SK-N-SH treated with all-trans-retinoic acid at 6 μM for 48 hours (cell line): Measurements from ENCODE around the gene GRIK3.
"Not testable (repeated sequence)": the region's sequence is repeated elsewhere in the genome, so short reads cannot be mapped to it uniquely, and the experiment has no call there.

ENCODE experiments used
- ATAC-seq: fragments of 200-7000 bp; cut with Tn5 transposase; 3 replicates; pipeline ENCODE4 v1.9.1; 2020; ENCODE audit warnings: mild to moderate bottlenecking, moderate library complexity
- ARNTL ChIP-seq: fragments of 450-650 bp; formaldehyde crosslinking; IDR thresholded peaks from 2 replicates; pipeline ENCODE4 v1.5.0; 2020; ENCODE audit warnings: low read depth, mild to moderate bottlenecking, moderate library complexity, borderline replicate concordance
- CSDC2 ChIP-seq: fragments of 250-450 bp; sonication (Bioruptor Pico); IDR thresholded peaks from 2 replicates; pipeline ENCODE4 v1.5.0; 2020; ENCODE audit warnings: mild to moderate bottlenecking, moderate library complexity
- PPARA ChIP-seq: fragments of 250-450 bp; sonication (Bioruptor Pico); IDR thresholded peaks from 2 replicates; pipeline ENCODE4 v1.5.0; 2020; ENCODE audit warnings: mild to moderate bottlenecking, borderline replicate concordance
- RARB ChIP-seq: fragments of 250-450 bp; sonication (Bioruptor Pico); IDR thresholded peaks from 2 replicates; pipeline ENCODE4 v1.8.0; 2021; ENCODE audit warnings: mild to moderate bottlenecking, moderate library complexity
- TCF4 ChIP-seq: fragments of 250-450 bp; sonication (Bioruptor Pico); IDR thresholded peaks from 2 replicates; pipeline ENCODE4 v1.8.0; 2021; ENCODE audit warnings: mild to moderate bottlenecking, moderate library complexity, borderline replicate concordance
- TOX ChIP-seq: fragments of 250-450 bp; sonication (Bioruptor Pico); IDR thresholded peaks from 2 replicates; pipeline ENCODE4 v1.8.0; 2021; ENCODE audit warnings: mild to moderate bottlenecking, moderate library complexity, borderline replicate concordance
- ZC3H10 ChIP-seq: fragments of 250-450 bp; sonication (Bioruptor Pico); IDR thresholded peaks from 2 replicates; pipeline ENCODE4 v1.5.1; 2021; ENCODE audit warnings: mild to moderate bottlenecking, moderate library complexity
- ZFP3 ChIP-seq: fragments of 250-450 bp; sonication (Bioruptor Pico); IDR thresholded peaks from 2 replicates; pipeline ENCODE4 v1.5.0; 2020; ENCODE audit warnings: mild to moderate bottlenecking, moderate library complexity
- ZNF565 ChIP-seq: fragments of 450-650 bp; formaldehyde crosslinking; conservative IDR thresholded peaks from 2 replicates; pipeline ENCODE4 v1.5.0; 2020; ENCODE audit warnings: low read depth, mild to moderate bottlenecking, moderate library complexity
- ZNF8 ChIP-seq: fragments of 450-650 bp; formaldehyde crosslinking; IDR thresholded peaks from 2 replicates; pipeline ENCODE4 v1.5.0; 2020; ENCODE audit warnings: mild to moderate bottlenecking, moderate library complexity
- TF ChIP-seq, protein P1 (sequence below): fragments of 250-450 bp; sonication (Bioruptor Pico); IDR thresholded peaks from 2 replicates; pipeline ENCODE4 v1.5.1; 2020; ENCODE audit warnings: low read depth, mild to moderate bottlenecking, moderate library complexity
- TF ChIP-seq, protein P2 (sequence below): fragments of 250-450 bp; sonication (Bioruptor Pico); IDR thresholded peaks from 2 replicates; pipeline ENCODE4 v1.8.0; 2020; ENCODE audit warnings: mild to moderate bottlenecking, moderate library complexity, borderline replicate concordance
- TF ChIP-seq, protein P3 (sequence below): fragments of 250-450 bp; sonication (Bioruptor Pico); IDR thresholded peaks from 2 replicates; pipeline ENCODE4 v1.5.0; 2020; ENCODE audit warnings: mild to moderate bottlenecking, moderate library complexity
- TF ChIP-seq, protein P4 (sequence below): fragments of 250-450 bp; sonication (Bioruptor Pico); IDR thresholded peaks from 2 replicates; pipeline ENCODE4 v1.8.0; 2021; ENCODE audit warnings: low read depth, mild to moderate bottlenecking, moderate library complexity, borderline replicate concordance

Gene GRIK3

DNA sequence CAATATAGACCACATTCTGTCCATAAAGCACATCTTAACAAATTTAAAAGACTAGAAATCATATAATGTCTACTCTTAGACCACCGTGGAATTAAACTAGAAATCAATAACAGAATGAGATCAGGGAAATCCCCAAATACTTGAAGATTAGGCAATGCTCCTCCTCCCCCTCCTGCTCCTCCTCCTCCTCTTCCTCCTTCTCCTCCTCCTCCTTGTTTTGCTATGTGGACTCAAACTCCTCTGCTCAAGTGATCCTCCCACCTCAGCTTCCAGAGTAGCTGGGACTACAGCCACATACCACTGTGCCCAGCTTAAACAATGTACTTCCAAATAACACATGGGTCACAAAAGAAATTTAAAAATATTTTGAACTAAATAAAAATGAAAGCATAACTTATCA is 134.2 kb downstream of the GRIK3 start:
- ATAC-seq: no peak
- TF ChIP-seq ZFP3 (CRISPR knock-in tag) (no peak), PPARA (CRISPR knock-in tag) (no peak), ZNF565 (no peak), ZC3H10 (no peak), TCF4 (CRISPR knock-in tag) (no peak), CSDC2 (CRISPR knock-in tag) (no peak), ARNTL (CRISPR knock-in tag) (no peak)
- TF ChIP-seq, protein P1, sequence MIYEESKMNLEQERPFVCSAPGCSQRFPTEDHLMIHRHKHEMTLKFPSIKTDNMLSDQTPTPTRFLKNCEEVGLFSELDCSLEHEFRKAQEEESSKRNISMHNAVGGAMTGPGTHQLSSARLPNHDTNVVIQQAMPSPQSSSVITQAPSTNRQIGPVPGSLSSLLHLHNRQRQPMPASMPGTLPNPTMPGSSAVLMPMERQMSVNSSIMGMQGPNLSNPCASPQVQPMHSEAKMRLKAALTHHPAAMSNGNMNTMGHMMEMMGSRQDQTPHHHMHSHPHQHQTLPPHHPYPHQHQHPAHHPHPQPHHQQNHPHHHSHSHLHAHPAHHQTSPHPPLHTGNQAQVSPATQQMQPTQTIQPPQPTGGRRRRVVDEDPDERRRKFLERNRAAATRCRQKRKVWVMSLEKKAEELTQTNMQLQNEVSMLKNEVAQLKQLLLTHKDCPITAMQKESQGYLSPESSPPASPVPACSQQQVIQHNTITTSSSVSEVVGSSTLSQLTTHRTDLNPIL: no peak
- TF ChIP-seq, protein P2, sequence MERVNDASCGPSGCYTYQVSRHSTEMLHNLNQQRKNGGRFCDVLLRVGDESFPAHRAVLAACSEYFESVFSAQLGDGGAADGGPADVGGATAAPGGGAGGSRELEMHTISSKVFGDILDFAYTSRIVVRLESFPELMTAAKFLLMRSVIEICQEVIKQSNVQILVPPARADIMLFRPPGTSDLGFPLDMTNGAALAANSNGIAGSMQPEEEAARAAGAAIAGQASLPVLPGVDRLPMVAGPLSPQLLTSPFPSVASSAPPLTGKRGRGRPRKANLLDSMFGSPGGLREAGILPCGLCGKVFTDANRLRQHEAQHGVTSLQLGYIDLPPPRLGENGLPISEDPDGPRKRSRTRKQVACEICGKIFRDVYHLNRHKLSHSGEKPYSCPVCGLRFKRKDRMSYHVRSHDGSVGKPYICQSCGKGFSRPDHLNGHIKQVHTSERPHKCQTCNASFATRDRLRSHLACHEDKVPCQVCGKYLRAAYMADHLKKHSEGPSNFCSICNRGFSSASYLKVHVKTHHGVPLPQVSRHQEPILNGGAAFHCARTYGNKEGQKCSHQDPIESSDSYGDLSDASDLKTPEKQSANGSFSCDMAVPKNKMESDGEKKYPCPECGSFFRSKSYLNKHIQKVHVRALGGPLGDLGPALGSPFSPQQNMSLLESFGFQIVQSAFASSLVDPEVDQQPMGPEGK (CRISPR knock-in tag): no peak

DNA sequence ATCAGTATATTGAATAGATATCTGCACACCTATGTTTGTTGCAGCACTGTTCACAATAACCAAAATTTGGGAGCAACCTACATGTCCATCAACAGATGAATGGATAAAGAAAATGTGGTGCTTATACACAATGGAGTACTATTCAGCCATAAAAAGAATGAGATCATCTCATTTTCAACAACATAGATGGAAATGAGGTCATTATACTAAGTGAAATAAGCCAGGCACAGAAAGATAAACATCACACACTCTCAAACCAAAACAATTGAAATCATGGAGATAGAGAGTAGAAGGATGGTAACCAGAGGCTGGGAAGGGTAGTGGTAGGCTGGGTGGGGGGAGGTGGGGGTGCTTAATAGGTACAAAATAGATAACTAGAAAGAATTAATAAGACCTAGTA is 136.5 kb downstream of the GRIK3 start:
- not testable (repeated sequence) for ATAC-seq

DNA sequence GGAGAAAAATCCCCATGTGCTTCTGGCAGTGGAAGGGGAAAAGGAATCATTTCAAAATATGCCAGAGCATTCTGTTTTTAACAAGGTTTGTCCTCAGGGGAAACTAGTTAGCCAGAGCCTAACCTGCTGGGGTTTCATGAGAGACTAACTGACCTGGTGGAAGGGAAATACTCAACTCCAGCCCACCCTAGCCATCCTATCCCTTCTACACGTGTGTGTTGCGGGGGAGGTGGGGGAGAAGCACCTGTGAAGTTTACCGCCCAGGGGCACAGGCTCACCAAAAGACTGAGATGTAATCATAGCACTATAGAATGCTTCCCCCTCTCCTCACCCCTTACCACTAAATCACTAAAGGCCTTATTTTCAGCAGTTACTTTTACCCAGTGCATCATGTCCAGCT is 139.5 kb downstream of the GRIK3 start:
- no peak for ATAC-seq
- TF ChIP-seq, protein P2 (CRISPR knock-in tag): no peak
- TF ChIP-seq, protein P3, sequence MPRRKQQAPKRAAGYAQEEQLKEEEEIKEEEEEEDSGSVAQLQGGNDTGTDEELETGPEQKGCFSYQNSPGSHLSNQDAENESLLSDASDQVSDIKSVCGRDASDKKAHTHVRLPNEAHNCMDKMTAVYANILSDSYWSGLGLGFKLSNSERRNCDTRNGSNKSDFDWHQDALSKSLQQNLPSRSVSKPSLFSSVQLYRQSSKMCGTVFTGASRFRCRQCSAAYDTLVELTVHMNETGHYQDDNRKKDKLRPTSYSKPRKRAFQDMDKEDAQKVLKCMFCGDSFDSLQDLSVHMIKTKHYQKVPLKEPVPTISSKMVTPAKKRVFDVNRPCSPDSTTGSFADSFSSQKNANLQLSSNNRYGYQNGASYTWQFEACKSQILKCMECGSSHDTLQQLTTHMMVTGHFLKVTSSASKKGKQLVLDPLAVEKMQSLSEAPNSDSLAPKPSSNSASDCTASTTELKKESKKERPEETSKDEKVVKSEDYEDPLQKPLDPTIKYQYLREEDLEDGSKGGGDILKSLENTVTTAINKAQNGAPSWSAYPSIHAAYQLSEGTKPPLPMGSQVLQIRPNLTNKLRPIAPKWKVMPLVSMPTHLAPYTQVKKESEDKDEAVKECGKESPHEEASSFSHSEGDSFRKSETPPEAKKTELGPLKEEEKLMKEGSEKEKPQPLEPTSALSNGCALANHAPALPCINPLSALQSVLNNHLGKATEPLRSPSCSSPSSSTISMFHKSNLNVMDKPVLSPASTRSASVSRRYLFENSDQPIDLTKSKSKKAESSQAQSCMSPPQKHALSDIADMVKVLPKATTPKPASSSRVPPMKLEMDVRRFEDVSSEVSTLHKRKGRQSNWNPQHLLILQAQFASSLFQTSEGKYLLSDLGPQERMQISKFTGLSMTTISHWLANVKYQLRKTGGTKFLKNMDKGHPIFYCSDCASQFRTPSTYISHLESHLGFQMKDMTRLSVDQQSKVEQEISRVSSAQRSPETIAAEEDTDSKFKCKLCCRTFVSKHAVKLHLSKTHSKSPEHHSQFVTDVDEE: no peak
- no peak for TF ChIP-seq ZNF565
- no peak for TF ChIP-seq TOX (CRISPR knock-in tag)
- TF ChIP-seq ZNF8 (CRISPR knock-in tag): no peak
- no peak for TF ChIP-seq RARB (CRISPR knock-in tag)
- TF ChIP-seq, protein P4, sequence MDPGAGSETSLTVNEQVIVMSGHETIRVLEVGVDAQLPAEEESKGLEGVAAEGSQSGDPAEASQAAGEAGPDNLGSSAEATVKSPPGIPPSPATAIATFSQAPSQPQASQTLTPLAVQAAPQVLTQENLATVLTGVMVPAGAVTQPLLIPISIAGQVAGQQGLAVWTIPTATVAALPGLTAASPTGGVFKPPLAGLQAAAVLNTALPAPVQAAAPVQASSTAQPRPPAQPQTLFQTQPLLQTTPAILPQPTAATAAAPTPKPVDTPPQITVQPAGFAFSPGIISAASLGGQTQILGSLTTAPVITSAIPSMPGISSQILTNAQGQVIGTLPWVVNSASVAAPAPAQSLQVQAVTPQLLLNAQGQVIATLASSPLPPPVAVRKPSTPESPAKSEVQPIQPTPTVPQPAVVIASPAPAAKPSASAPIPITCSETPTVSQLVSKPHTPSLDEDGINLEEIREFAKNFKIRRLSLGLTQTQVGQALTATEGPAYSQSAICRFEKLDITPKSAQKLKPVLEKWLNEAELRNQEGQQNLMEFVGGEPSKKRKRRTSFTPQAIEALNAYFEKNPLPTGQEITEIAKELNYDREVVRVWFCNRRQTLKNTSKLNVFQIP (CRISPR knock-in tag): no peak

DNA sequence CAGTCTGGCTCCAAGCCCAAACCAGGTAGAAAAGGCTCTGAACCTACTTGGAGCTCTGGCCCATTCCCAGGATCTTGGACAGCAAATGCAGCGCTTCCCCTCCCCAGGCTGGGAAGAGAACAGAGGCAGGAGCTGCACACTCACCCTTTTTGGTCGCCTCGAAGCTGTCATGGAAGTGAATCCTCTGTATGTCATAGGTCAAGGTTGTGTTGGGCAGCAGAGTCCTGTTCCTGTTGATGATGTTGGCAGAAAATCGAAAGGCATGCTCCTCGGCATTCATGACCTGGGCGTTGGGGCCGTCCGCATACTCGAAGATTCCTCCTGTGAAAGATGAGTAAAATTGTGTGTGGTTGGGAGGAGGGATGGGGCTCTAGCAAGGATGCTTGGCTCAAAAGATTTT is 143.5 kb downstream of the GRIK3 start:
- TF ChIP-seq, protein P1: no peak
- ATAC-seq: no peak
